ENCODE measurements around the gene CACHD1.

GRCh38 chr1:64540265-64540791 is 70.4 kb downstream of the CACHD1 start:
- TF ChIP-seq POLR2A (IDR thresholded peaks at IDR 0.05) (no peak), CTCF (IDR thresholded peaks at IDR 0.05) (no peak)
